ENCODE measurements around the gene NBEAL2.

GRCh38 chr3:46984591-46985459, 5.4 kb downstream of the NBEAL2 start:
- no peak for TF ChIP-seq POLR2A (IDR thresholded peaks at IDR 0.05; ENCODE audit: low read depth, low read length)
- TF ChIP-seq POLR2AphosphoS5 (IDR thresholded peaks at IDR 0.05; ENCODE audit: low read depth, low read length) = no peak

Measured in GM12892 (cell line).